ENCODE results near the gene ESAM.

Gene ESAM

GRCh38 chr11:124762105-124762623 is at the start of gene ESAM:
TSS of gene ESAM (minus strand) at chr11:124762290. CDS start at chr11:124762154, 136 bp downstream.
- DNase-seq (ENCODE audit: low read depth) = no peak

- no peak for DNase-seq (ENCODE audit: low read depth)
Observed at GRCh38 chr11:124811399-124812125, 49.5 kb upstream of the ESAM start.

- DNase-seq (ENCODE audit: low read depth) = no peak
Observed at GRCh38 chr11:124807660-124808270, 45.7 kb upstream of the ESAM start.

GRCh38 chr11:124807201-124807600 is 45.1 kb upstream of the ESAM start:
- DNase-seq (ENCODE audit: low read depth) = no peak

- DNase-seq (ENCODE audit: low read depth) = no peak
Observed at GRCh38 chr11:124804884-124805283, 42.8 kb upstream of the ESAM start.

GRCh38 chr11:124801636-124802312 is 39.7 kb upstream of the ESAM start:
- DNase-seq (ENCODE audit: low read depth) = no peak

- DNase-seq (ENCODE audit: low read depth) = no peak
Observed at GRCh38 chr11:124801014-124801413, 38.9 kb upstream of the ESAM start.

- DNase-seq (ENCODE audit: low read depth) = peak; percentile 62
Observed at GRCh38 chr11:124800226-124800929, 38.3 kb upstream of the ESAM start, which contains the start of gene MSANTD2. TSS of gene MSANTD2 (minus strand) at chr11:124800406. CDS start at chr11:124800380, 26 bp downstream.

- no peak for DNase-seq (ENCODE audit: low read depth)
Observed at GRCh38 chr11:124799348-124800225, 37.5 kb upstream of the ESAM start.

- peak; percentile 41 for DNase-seq (ENCODE audit: low read depth)
Observed at GRCh38 chr11:124798991-124799347, 36.9 kb upstream of the ESAM start.

GRCh38 chr11:124796312-124796711 is 34.2 kb upstream of the ESAM start:
- no peak for DNase-seq (ENCODE audit: low read depth)

GRCh38 chr11:124793466-124794278 is 31.6 kb upstream of the ESAM start:
- DNase-seq (ENCODE audit: low read depth) = no peak

- DNase-seq (ENCODE audit: low read depth) = no peak
Observed at GRCh38 chr11:124791626-124792341, 29.7 kb upstream of the ESAM start.

- DNase-seq (ENCODE audit: low read depth) = no peak
Observed at GRCh38 chr11:124788521-124788920, 26.4 kb upstream of the ESAM start.

- DNase-seq (ENCODE audit: low read depth) = no peak
Observed at GRCh38 chr11:124784051-124784450, 22.0 kb upstream of the ESAM start.

- no peak for DNase-seq (ENCODE audit: low read depth)
Observed at GRCh38 chr11:124783002-124783401, 20.9 kb upstream of the ESAM start.

GRCh38 chr11:124779568-124779967 is 17.5 kb upstream of the ESAM start:
- no peak for DNase-seq (ENCODE audit: low read depth)

GRCh38 chr11:124778281-124778680 is 16.2 kb upstream of the ESAM start:
- DNase-seq (ENCODE audit: low read depth) = no peak

GRCh38 chr11:124776865-124777645 is 15.0 kb upstream of the ESAM start:
- DNase-seq (ENCODE audit: low read depth) = no peak
